ENCODE results near the gene NUTM2F. TPM values are rescaled to one million over a fixed set of nuclear protein-coding genes. Genes with fewer than 3 reads are reported as not detected.
"Not testable (repeated sequence)": the region's sequence is repeated elsewhere in the genome, so short reads cannot be mapped to it uniquely, and the experiment has no call there.

The NUTM2F gene
- total RNA-seq, 1 experiment from 2014 or later: not detected

GRCh38 chr9:94317949-94318657 lies 10.3 kb downstream of the NUTM2F start:
- H3K9me3 Mint-ChIP-seq (ENCODE audit: unreplicated experiment); H3K4me1 Mint-ChIP-seq (ENCODE audit: insufficient read depth, unreplicated experiment); intact Hi-C loops (cut with micrococcal nuclease); DNase-seq (ENCODE audit: unreplicated experiment); CTCF ChIA-PET; H3K36me3 Mint-ChIP-seq (ENCODE audit: insufficient read depth, unreplicated experiment); H3K27ac Mint-ChIP-seq (ENCODE audit: low read depth, unreplicated experiment); BruUV-seq (replicated peaks); H3K27me3 Mint-ChIP-seq (ENCODE audit: insufficient read depth, unreplicated experiment); H3K4me3 Mint-ChIP-seq (ENCODE audit: unreplicated experiment); POLR2A ChIA-PET: not testable (repeated sequence)

GRCh38 chr9:94316236-94316635 lies 12.2 kb downstream of the NUTM2F start:
- H3K9me3 Mint-ChIP-seq (ENCODE audit: unreplicated experiment); CTCF ChIA-PET; H3K4me3 Mint-ChIP-seq (ENCODE audit: unreplicated experiment); H3K4me1 Mint-ChIP-seq (ENCODE audit: insufficient read depth, unreplicated experiment); POLR2A ChIA-PET; DNase-seq (ENCODE audit: unreplicated experiment); H3K27ac Mint-ChIP-seq (ENCODE audit: low read depth, unreplicated experiment); H3K27me3 Mint-ChIP-seq (ENCODE audit: insufficient read depth, unreplicated experiment); BruUV-seq (replicated peaks); intact Hi-C loops (cut with micrococcal nuclease); H3K36me3 Mint-ChIP-seq (ENCODE audit: insufficient read depth, unreplicated experiment): not testable (repeated sequence)

GRCh38 chr9:94315034-94315984 lies 13.1 kb downstream of the NUTM2F start:
- intact Hi-C loops (cut with micrococcal nuclease); CTCF ChIA-PET; H3K36me3 Mint-ChIP-seq (ENCODE audit: insufficient read depth, unreplicated experiment); POLR2A ChIA-PET; H3K4me1 Mint-ChIP-seq (ENCODE audit: insufficient read depth, unreplicated experiment); H3K9me3 Mint-ChIP-seq (ENCODE audit: unreplicated experiment); BruUV-seq (replicated peaks); H3K27ac Mint-ChIP-seq (ENCODE audit: low read depth, unreplicated experiment); H3K4me3 Mint-ChIP-seq (ENCODE audit: unreplicated experiment); DNase-seq (ENCODE audit: unreplicated experiment); H3K27me3 Mint-ChIP-seq (ENCODE audit: insufficient read depth, unreplicated experiment): not testable (repeated sequence)

GRCh38 chr9:94303321-94303720 lies 25.1 kb downstream of the NUTM2F start:
- DNase-seq (ENCODE audit: unreplicated experiment): no peak
- H3K4me1 Mint-ChIP-seq (ENCODE audit: insufficient read depth, unreplicated experiment): no peaks in the 10 kb centered on the region
- POLR2A ChIA-PET: no interaction called here
- peaks cover 12% of the 10 kb centered on the region for H3K36me3 Mint-ChIP-seq (ENCODE audit: insufficient read depth, unreplicated experiment)
- BruUV-seq (replicated peaks): no TSS peak
- CTCF ChIA-PET: no interaction called here
- no peaks in the 10 kb centered on the region for H3K9me3 Mint-ChIP-seq (ENCODE audit: unreplicated experiment)
- no peak for TF ChIP-seq CTCF (IDR thresholded peaks at IDR 0.05; ENCODE audit: unreplicated experiment)
- no peaks in the 10 kb centered on the region for H3K27me3 Mint-ChIP-seq (ENCODE audit: insufficient read depth, unreplicated experiment)
- H3K27ac Mint-ChIP-seq (ENCODE audit: low read depth, unreplicated experiment): no peak overlapping the region
- H3K4me3 Mint-ChIP-seq (ENCODE audit: unreplicated experiment): no peak overlapping the region
- intact Hi-C loops (cut with micrococcal nuclease): no loop called here

GRCh38 chr9:94302426-94302825 lies 26.0 kb downstream of the NUTM2F start:
- ChIA-PET CTCF (no interaction called here), POLR2A (no interaction called here)
- intact Hi-C loops (cut with micrococcal nuclease): no loop called here
- Mint-ChIP-seq H3K9me3 (ENCODE audit: unreplicated experiment) (no peaks in the 10 kb centered on the region), H3K36me3 (ENCODE audit: insufficient read depth, unreplicated experiment) (peaks cover 14% of the 10 kb centered on the region), H3K4me3 (ENCODE audit: unreplicated experiment) (no peak overlapping the region), H3K4me1 (ENCODE audit: insufficient read depth, unreplicated experiment) (no peaks in the 10 kb centered on the region), H3K27me3 (ENCODE audit: insufficient read depth, unreplicated experiment) (no peaks in the 10 kb centered on the region), H3K27ac (ENCODE audit: low read depth, unreplicated experiment) (no peak overlapping the region)
- no TSS peak for BruUV-seq (replicated peaks)
- no peak for TF ChIP-seq CTCF (IDR thresholded peaks at IDR 0.05; ENCODE audit: unreplicated experiment)
- no peak for DNase-seq (ENCODE audit: unreplicated experiment)

Measured in MCF 10A (cell line).